Measurements from ENCODE around the gene MROH7. TPM values are rescaled to one million over a fixed set of nuclear protein-coding genes. Genes with fewer than 3 reads are reported as not detected.

Gene MROH7
- total RNA-seq, 1 experiment from 2014 or later, result not detected

DNA sequence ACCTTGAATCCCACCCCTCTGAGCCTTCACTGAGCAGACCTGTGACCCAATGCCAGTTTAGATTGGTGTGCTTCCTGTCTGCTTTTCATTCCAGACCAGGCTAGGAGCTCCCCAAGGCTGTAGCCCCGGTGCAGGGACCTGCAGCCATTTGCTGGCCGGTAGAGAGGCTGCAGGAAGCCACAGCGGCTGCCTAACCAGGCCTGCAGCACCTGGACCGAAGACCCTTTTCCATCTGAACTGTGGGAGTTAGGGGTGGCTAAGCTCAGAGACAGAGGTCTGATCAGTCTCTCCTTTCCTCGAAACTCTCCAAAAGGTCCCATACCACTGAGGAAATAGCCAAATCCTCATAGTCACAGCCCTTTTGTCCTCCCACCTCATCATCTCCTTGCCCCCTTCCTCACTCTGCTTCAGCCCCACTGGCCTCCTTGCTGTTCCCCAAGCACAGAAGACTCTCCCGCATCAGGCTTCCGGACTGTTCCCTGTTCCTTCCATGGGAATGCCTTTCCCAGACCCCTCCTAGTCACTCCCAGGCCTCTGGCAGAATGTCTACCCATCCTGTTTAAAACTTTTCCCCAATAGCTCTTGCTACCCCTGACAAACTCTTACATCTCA is 73.4 kb downstream of the MROH7 start:
- ChIA-PET POLR2A (ENCODE audit: unreplicated experiment) (no interaction called here), CTCF (interaction anchor here (2.0 kb wide), 1 partner anchor 86 kb away, joined by 5 read pairs; the partner anchor contains the start of gene TTC22)
- peak overlapping the region; percentile 80 for H3K4me3 ChIP-seq (ENCODE audit: low read length)
- no peak; the same call in 1 of the 2 replicates for ATAC-seq
- no TSS peak for BruUV-seq (replicated peaks)
- peak overlapping the region; percentile 85 for H2AFZ ChIP-seq (ENCODE audit: low read length)
- TF ChIP-seq, protein P1, sequence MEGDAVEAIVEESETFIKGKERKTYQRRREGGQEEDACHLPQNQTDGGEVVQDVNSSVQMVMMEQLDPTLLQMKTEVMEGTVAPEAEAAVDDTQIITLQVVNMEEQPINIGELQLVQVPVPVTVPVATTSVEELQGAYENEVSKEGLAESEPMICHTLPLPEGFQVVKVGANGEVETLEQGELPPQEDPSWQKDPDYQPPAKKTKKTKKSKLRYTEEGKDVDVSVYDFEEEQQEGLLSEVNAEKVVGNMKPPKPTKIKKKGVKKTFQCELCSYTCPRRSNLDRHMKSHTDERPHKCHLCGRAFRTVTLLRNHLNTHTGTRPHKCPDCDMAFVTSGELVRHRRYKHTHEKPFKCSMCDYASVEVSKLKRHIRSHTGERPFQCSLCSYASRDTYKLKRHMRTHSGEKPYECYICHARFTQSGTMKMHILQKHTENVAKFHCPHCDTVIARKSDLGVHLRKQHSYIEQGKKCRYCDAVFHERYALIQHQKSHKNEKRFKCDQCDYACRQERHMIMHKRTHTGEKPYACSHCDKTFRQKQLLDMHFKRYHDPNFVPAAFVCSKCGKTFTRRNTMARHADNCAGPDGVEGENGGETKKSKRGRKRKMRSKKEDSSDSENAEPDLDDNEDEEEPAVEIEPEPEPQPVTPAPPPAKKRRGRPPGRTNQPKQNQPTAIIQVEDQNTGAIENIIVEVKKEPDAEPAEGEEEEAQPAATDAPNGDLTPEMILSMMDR (conservative IDR thresholded peaks at IDR 0.05; ENCODE audit: low read depth, low read length), result no peak
- TF ChIP-seq EZH2 (IDR thresholded peaks at IDR 0.05; ENCODE audit: low read length, unreplicated experiment) (no peak), EZH2phosphoT487 (IDR thresholded peaks at IDR 0.05; ENCODE audit: borderline replicate concordance, low read length) (no peak)
- peaks cover 38% of the 10 kb centered on the region for H3K79me2 ChIP-seq (ENCODE audit: low read length)
- H3K9me2 ChIP-seq (replicated peaks; ENCODE audit: low read length), result no peaks in the 10 kb centered on the region
- intact Hi-C loops (cut with micrococcal nuclease), result no loop called here
- no peaks in the 10 kb centered on the region for H3F3A ChIP-seq (ENCODE audit: low read length, unreplicated experiment)
- peak; percentile 2 for DNase-seq
- peak overlapping the region; percentile 91; the same call in 1 of the 2 replicates for H3K9ac ChIP-seq (ENCODE audit: low read length)
- H3K4me1 ChIP-seq (ENCODE audit: insufficient read depth, low read length), result peaks cover 12% of the 10 kb centered on the region
- no peaks in the 10 kb centered on the region for H4K20me1 ChIP-seq (ENCODE audit: low read length)
- H3K27ac ChIP-seq (ENCODE audit: low read length), result no peak overlapping the region
- peak overlapping the region; percentile 79 for H3K4me2 ChIP-seq (ENCODE audit: low read length)
- H3K9me3 ChIP-seq (ENCODE audit: low read length), result no peaks in the 10 kb centered on the region
- H3K36me3 ChIP-seq (ENCODE audit: low read depth, low read length), result peaks cover 15% of the 10 kb centered on the region; the same call in 1 of the 2 replicates
- H3K27me3 ChIP-seq (ENCODE audit: low read length), result no peaks in the 10 kb centered on the region

DNA sequence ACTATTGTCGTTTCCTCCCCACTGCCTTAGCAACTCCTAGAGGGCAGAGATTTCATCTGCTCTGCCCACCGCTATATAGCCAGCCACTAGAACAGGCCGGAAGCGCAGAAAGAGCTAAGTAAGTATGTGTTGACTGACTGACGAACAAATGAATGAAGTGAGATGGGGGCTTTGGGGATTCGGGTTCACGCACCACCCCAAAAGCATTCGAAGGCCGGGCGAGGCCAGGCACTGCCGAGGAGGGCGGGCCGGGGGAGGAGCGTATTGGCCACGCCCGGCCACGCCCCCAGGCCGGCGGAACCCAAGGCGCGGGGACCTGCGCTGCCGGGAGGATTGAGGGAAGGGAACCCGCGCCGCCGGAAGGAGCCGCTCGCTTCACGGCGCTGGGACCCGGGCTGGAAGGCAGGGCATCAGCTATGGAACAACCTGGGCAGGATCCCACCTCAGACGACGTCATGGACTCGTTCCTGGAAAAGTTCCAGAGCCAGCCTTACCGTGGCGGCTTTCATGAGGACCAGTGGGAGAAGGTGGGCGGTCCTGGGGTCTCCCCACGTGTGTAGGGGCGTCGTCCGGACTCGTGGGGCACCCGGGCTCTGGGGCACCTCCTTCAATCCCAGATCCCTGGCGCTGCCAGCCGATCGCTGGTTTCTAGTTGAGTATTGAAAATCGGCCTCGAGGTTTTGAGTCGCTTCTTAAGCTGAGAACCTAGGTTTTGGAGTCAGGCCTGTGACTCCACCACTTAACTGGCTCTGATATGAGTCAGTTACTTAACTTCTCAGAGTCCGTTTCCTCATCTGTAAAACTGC is 74.1 kb downstream of the MROH7 start, which contains the start of gene TTC4:
TTC4 (plus strand) TSS at position 369 of the 806 bp plus-strand sequence; CDS start at position 417, 48 bp downstream.
- POLR2A ChIA-PET (ENCODE audit: unreplicated experiment), result interaction anchor here (0.5 to 0.6 kb wide), 3 partner anchors 21 to 85 kb away, joined by 3 to 7 read pairs (median 4); no protein-coding TSS in a partner anchor
- Histone ChIP-seq H3K27me3 (ENCODE audit: low read length) (no peaks in the 10 kb centered on the region), H3K9me3 (ENCODE audit: low read length) (no peaks in the 10 kb centered on the region), H3K27ac (ENCODE audit: low read length) (peak within 1 kb of the TSS; percentile 68), H2AFZ (ENCODE audit: low read length) (peak within 1 kb of the TSS; percentile 85), H3K9me2 (replicated peaks; ENCODE audit: low read length) (no peaks in the 10 kb centered on the region), H3K4me1 (ENCODE audit: insufficient read depth, low read length) (peaks cover 12% of the 10 kb centered on the region), H3K4me2 (ENCODE audit: low read length) (peak within 1 kb of the TSS; percentile 79), H4K20me1 (ENCODE audit: low read length) (no peaks in the 10 kb centered on the region), H3K4me3 (ENCODE audit: low read length) (peak within 1 kb of the TSS; percentile 80), H3K36me3 (ENCODE audit: low read depth, low read length) (peaks cover 22% of the 10 kb centered on the region; the same call in 1 of the 2 replicates), H3K9ac (ENCODE audit: low read length) (peak within 1 kb of the TSS; percentile 91), H3F3A (ENCODE audit: low read length, unreplicated experiment) (peaks cover 1% of the 10 kb centered on the region), H3K79me2 (ENCODE audit: low read length) (peaks cover 38% of the 10 kb centered on the region)
- DNase-seq (peak; percentile 87), ATAC-seq (peak; percentile 96)
- CTCF ChIA-PET, result interaction anchor here (2.0 kb wide), 1 partner anchor 86 kb away, joined by 5 read pairs; the partner anchor contains the start of gene TTC22
- intact Hi-C loops (cut with micrococcal nuclease), result loop anchor here (1.0 kb wide), 1 partner anchor 49 kb away; the partner anchor contains the start of gene PARS2
- BruUV-seq (replicated peaks), result TSS peak; percentile 86
- TF ChIP-seq EZH2 (IDR thresholded peaks at IDR 0.05; ENCODE audit: low read length, unreplicated experiment), result no peak
- no peak for TF ChIP-seq EZH2phosphoT487 (IDR thresholded peaks at IDR 0.05; ENCODE audit: borderline replicate concordance, low read length)
